Karpas-422 (cell line): ENCODE measurements around the gene TLR6. TPM values are rescaled to one million over a fixed set of nuclear protein-coding genes. Genes with fewer than 3 reads are reported as not detected.

Experiments
- DNase-seq: peaks from one replicate; pipeline ENCODE4 v3.0.0-alpha.2; 2015
- H2AFZ ChIP-seq: fragments of 200-600 bp; sonication (generic); 2 replicates; pipeline ENCODE4 v1.6.1; 2014; ENCODE audit warnings: antibody characterized with exemption, low read length, mixed read lengths
- H3K27ac ChIP-seq: fragments of 200-600 bp; sonication (generic); 2 replicates; pipeline ENCODE4 v1.5.1; 2014; ENCODE audit warnings: mild to moderate bottlenecking, low read length, moderate library complexity
- H3K27me3 ChIP-seq: fragments of 200-600 bp; sonication (generic); 2 replicates; pipeline ENCODE4 v1.6.1; 2014; ENCODE audit warnings: low read length, mixed read lengths
- H3K36me3 ChIP-seq: fragments of 200-600 bp; sonication (generic); 2 replicates; pipeline ENCODE4 v1.6.1; 2014; ENCODE audit warnings: low read length, mixed read lengths; ENCODE audit not compliant: insufficient read depth
- H3K4me1 ChIP-seq: fragments of 200-600 bp; sonication (generic); 2 replicates; pipeline ENCODE4 v1.6.1; 2014; ENCODE audit warnings: mild to moderate bottlenecking, low read length, mixed read lengths
- H3K4me2 ChIP-seq: fragments of 200-600 bp; sonication (generic); 2 replicates; pipeline ENCODE4 v1.6.1; 2014; ENCODE audit warnings: low read length, low read depth, mild to moderate bottlenecking; ENCODE audit not compliant: poor library complexity, severe bottlenecking
- H3K4me3 ChIP-seq: fragments of 200-600 bp; sonication (generic); 2 replicates; pipeline ENCODE4 v1.5.1; 2014; ENCODE audit warnings: mild to moderate bottlenecking, antibody characterized with exemption, low read length, mixed read lengths
- H3K79me2 ChIP-seq: fragments of 200-600 bp; sonication (generic); 2 replicates; pipeline ENCODE4 v1.6.1; 2014; ENCODE audit warnings: mild to moderate bottlenecking, low read length, mixed read lengths
- H3K9ac ChIP-seq: fragments of 200-600 bp; sonication (generic); 2 replicates; pipeline ENCODE4 v1.6.0; 2014; ENCODE audit warnings: low read length
- H3K9me2 ChIP-seq: fragments of 200-600 bp; sonication (generic), shearing (Covaris generic); replicated peaks from 2 replicates; pipeline ENCODE4 v1.6.0; 2014; ENCODE audit warnings: mild to moderate bottlenecking, low read length, moderate library complexity; ENCODE audit not compliant: insufficient read depth
- H3K9me3 ChIP-seq: fragments of 300-700, 200-600 bp; sonication (generic); 2 replicates; pipeline ENCODE4 v1.6.1; 2014; ENCODE audit warnings: low read length, mixed read lengths
- H4K20me1 ChIP-seq: fragments of 200-600 bp; sonication (generic); 2 replicates; pipeline ENCODE4 v1.6.1; 2014; ENCODE audit warnings: mild to moderate bottlenecking, antibody characterized with exemption, low read length, low read depth; ENCODE audit not compliant: insufficient read depth
- total RNA-seq: library from RNA; depleted of rRNA; stranded (reverse); fragments of >200 nt; shearing (Covaris generic); gene quantifications from 2 replicates; pipeline ENCODE4 v1.2.3, GENCODE V29; 2014; ENCODE audit warnings: low replicate concordance

The TLR6 gene
- total RNA-seq, 1 experiment from 2014 or later, result 39.9 TPM

DNA sequence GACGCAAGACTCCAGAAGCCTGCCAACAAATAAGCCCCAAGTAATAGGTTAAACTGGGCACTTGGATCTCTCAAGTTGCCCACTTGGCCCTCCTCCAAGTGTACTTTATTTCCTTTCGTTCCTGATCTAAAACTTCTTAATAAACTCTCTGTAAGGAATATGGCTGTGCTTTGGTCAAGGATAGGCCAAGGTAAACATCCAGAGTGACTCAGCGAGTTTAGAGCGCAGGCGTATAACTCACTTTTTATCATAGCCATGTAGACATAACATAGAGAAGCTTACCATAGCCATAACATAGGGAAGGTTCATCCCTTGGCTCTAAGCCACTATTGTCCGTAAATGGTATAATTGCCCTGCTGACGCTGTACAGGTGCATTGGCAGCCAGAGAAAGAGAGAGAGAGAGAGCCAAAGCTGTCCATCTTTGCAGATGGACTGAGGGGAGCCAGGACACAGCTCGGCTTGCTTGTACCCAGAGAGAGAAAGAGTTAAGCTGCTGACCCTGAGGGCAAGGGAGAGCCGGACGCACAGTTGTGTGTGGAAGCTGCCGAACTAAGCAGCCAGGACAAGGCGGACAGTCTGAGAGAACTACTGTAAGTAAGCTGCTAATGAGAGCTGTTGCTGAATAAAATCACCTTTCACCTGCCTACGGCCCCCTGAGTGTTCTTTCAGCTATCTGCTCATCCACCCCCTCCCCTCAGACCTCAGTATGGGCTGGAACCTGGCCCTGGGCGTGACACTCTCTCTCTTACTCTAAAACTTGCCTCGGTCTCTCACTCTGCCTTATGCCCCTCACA lies 53.9 kb downstream of the TLR6 start:
- H3K36me3 ChIP-seq, result peaks cover 50% of the 10 kb centered on the region
- no peak overlapping the region for H3K9ac ChIP-seq

DNA sequence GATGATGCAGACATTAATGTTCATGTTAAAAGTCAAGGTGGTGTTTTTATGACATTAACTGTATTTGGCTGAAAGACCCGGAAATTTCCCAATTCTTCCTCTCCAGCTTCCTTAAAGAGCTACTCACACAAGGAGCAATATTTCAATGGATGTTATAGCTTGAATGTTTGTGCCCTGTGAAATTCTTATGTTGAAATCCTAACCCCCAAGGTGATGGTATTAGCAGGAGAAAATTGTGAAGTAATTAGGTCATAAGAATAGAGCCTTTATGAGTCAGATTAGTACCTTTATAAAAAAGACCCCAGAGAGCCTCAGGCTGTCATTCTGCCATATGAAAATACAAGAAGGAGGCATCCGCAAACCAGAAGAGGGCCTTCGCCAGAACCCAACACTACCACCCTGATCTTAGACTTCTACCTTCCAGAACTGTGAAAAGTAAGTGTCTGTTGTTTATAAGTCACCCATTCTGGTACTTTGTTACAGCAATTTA lies 55.6 kb downstream of the TLR6 start:
- H3K79me2 ChIP-seq, result peaks cover 25% of the 10 kb centered on the region
- peaks cover 29% of the 10 kb centered on the region for H3K4me1 ChIP-seq
- H3K9me2 ChIP-seq, result no peaks in the 10 kb centered on the region
- no peaks in the 10 kb centered on the region for H3K27me3 ChIP-seq
- H3K27ac ChIP-seq, result no peak overlapping the region
- no peaks in the 10 kb centered on the region for H4K20me1 ChIP-seq
- no peak for DNase-seq
- peaks cover 3% of the 10 kb centered on the region; the same call in 1 of the 2 replicates for H3K9me3 ChIP-seq
- H3K4me2 ChIP-seq, result no peak overlapping the region
- no peak overlapping the region for H3K4me3 ChIP-seq
- H3K9ac ChIP-seq, result no peak overlapping the region
- peaks cover 64% of the 10 kb centered on the region for H3K36me3 ChIP-seq
- H2AFZ ChIP-seq, result no peak overlapping the region

More for the DNA sequence above, 53.9 kb downstream of the TLR6 start:
- Histone ChIP-seq H3K9me2 (no peaks in the 10 kb centered on the region), H4K20me1 (no peaks in the 10 kb centered on the region), H3K4me3 (peak overlapping the region; percentile 63), H2AFZ (no peak overlapping the region), H3K27ac (peak overlapping the region; percentile 93; the same call in 1 of the 2 replicates), H3K27me3 (no peaks in the 10 kb centered on the region), H3K4me1 (peaks cover 31% of the 10 kb centered on the region), H3K9me3 (peaks cover 3% of the 10 kb centered on the region; the same call in 1 of the 2 replicates), H3K79me2 (peaks cover 25% of the 10 kb centered on the region), H3K4me2 (peak overlapping the region; percentile 81)
- DNase-seq, result no peak

GRCh38 chr4:38800366-38800765 lies 56.3 kb downstream of the TLR6 start:
- H3K79me2 ChIP-seq, result peaks cover 25% of the 10 kb centered on the region
- no peak overlapping the region for H2AFZ ChIP-seq
- H3K36me3 ChIP-seq, result peaks cover 70% of the 10 kb centered on the region
- H3K4me1 ChIP-seq, result peaks cover 25% of the 10 kb centered on the region
- no peak overlapping the region for H3K9ac ChIP-seq
- H3K9me3 ChIP-seq, result peaks cover 3% of the 10 kb centered on the region; the same call in 1 of the 2 replicates
- no peak overlapping the region for H3K4me2 ChIP-seq
- DNase-seq, result no peak
- H3K4me3 ChIP-seq, result no peak overlapping the region
- H4K20me1 ChIP-seq, result no peaks in the 10 kb centered on the region
- no peaks in the 10 kb centered on the region for H3K9me2 ChIP-seq
- H3K27ac ChIP-seq, result no peak overlapping the region
- no peaks in the 10 kb centered on the region for H3K27me3 ChIP-seq

DNA sequence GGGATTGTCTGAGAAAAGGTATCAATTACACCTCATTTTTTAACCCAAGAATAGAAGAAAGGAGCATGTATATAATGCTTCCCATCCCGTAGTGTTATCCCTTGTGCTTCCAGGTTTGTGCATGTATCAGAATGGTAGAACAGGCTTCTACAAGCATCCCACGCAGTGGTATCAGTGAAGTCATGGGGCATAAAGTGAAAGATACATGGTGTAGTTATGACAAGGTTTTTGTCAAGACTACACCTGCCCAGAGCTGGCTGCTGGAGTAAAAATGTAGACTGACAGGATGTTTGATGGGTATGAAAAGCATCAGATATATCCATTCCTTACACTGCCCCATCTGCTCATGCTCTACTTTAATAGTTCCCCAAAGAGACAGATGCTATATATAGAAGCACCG lies 61.5 kb downstream of the TLR6 start:
- no peaks in the 10 kb centered on the region for H3K79me2 ChIP-seq
- no peaks in the 10 kb centered on the region for H4K20me1 ChIP-seq
- no peak overlapping the region for H3K9ac ChIP-seq
- H3K36me3 ChIP-seq, result peaks cover 45% of the 10 kb centered on the region
- H3K4me1 ChIP-seq, result peaks cover 8% of the 10 kb centered on the region
- no peak overlapping the region for H2AFZ ChIP-seq
- H3K9me3 ChIP-seq, result no peaks in the 10 kb centered on the region
- no peaks in the 10 kb centered on the region for H3K27me3 ChIP-seq
- H3K27ac ChIP-seq, result no peak overlapping the region; the same call in 1 of the 2 replicates
- H3K4me2 ChIP-seq, result no peak overlapping the region
- no peak for DNase-seq
- no peaks in the 10 kb centered on the region for H3K9me2 ChIP-seq
- H3K4me3 ChIP-seq, result no peak overlapping the region

DNA sequence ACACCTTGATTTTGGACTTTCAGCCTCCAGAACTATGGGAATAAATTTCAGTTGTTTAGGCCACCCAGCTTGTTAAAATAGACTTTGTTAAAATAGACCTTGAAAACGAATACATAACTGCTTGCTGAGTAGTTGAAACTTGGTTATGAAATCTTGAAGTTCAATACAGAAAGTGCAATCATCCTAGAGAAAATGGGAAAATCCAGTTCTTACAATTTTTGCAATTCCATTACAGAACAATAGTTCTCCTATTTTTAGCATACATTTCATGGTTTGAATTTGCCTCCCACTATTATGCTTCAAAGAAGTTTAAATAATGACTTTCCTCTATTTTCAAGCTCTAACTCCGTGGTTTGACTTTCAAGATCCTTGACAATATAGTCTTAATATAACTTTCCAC lies 62.6 kb downstream of the TLR6 start:
- no peak overlapping the region for H3K9ac ChIP-seq
- no peaks in the 10 kb centered on the region for H4K20me1 ChIP-seq
- no peaks in the 10 kb centered on the region for H3K79me2 ChIP-seq

DNA sequence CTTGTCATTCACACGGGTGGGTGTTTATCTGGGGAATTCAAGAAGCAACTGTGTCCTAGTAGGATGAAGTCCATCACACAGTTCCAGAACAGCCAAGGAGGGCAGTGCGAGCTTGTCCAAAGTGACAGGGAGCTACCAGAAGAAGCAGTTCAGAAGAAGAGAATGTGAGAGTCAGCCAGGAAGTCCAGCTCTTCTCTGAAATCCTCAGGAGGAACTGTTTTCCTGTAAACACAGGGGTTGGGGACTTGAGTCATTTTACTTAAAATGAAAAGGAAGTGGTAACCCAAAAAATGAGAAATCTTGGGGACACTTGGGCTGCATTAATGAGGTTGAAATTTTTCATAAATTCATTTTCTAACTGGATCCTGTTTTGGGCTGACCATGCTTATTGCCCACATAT lies 65.6 kb downstream of the TLR6 start:
- Histone ChIP-seq H3K79me2 (no peaks in the 10 kb centered on the region), H4K20me1 (no peaks in the 10 kb centered on the region), H3K9ac (no peak overlapping the region), H3K9me2 (no peaks in the 10 kb centered on the region), H2AFZ (no peak overlapping the region), H3K4me2 (no peak overlapping the region), H3K36me3 (peaks cover 7% of the 10 kb centered on the region), H3K9me3 (no peaks in the 10 kb centered on the region), H3K27ac (peak overlapping the region; percentile 29; the same call in 1 of the 2 replicates), H3K4me3 (no peak overlapping the region), H3K27me3 (no peaks in the 10 kb centered on the region), H3K4me1 (peaks cover 11% of the 10 kb centered on the region)
- no peak for DNase-seq

More for the DNA sequence above, 62.6 kb downstream of the TLR6 start:
- H3K36me3 ChIP-seq, result peaks cover 34% of the 10 kb centered on the region
- no peak overlapping the region for H3K4me3 ChIP-seq
- H3K9me2 ChIP-seq, result no peaks in the 10 kb centered on the region
- no peaks in the 10 kb centered on the region for H3K27me3 ChIP-seq
- no peak overlapping the region for H2AFZ ChIP-seq
- no peak overlapping the region; the same call in 1 of the 2 replicates for H3K27ac ChIP-seq
- H3K4me1 ChIP-seq, result peaks cover 8% of the 10 kb centered on the region
- DNase-seq, result no peak
- H3K4me2 ChIP-seq, result no peak overlapping the region
- no peaks in the 10 kb centered on the region for H3K9me3 ChIP-seq

- Histone ChIP-seq H3K9ac (no peak overlapping the region), H4K20me1 (no peaks in the 10 kb centered on the region), H3K9me3 (no peaks in the 10 kb centered on the region), H3K79me2 (no peaks in the 10 kb centered on the region), H3K4me2 (no peak overlapping the region), H3K27me3 (no peaks in the 10 kb centered on the region), H3K27ac (no peak overlapping the region), H3K36me3 (no peaks in the 10 kb centered on the region), H3K4me3 (no peak overlapping the region), H2AFZ (no peak overlapping the region), H3K4me1 (peaks cover 23% of the 10 kb centered on the region), H3K9me2 (no peaks in the 10 kb centered on the region)
- DNase-seq, result no peak
Measured at GRCh38 chr4:38788317-38788716, 68.3 kb downstream of the TLR6 start.

DNA sequence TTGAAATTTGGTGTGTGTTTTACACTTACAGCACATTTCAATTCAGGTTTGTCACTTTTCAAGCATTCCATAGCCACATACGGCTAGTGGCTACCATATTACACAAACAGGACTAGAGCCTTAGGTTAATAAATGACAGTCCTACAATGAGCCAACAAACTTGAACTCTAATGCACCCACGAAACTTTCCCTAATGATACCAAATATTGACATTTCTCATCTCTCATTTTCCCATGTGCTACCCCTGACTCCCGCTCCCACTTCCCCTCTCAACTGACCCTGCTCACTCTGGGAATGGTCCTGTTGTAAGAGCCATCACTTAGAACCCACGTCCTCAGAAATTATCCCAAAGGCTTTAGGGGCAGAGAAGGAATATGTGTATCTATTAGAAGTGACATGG lies 68.9 kb downstream of the TLR6 start:
- H3K4me3 ChIP-seq, result no peak overlapping the region
- no peaks in the 10 kb centered on the region for H3K9me2 ChIP-seq
- no peaks in the 10 kb centered on the region for H4K20me1 ChIP-seq
- no peak for DNase-seq
- H2AFZ ChIP-seq, result no peak overlapping the region
- H3K79me2 ChIP-seq, result no peaks in the 10 kb centered on the region
- H3K4me2 ChIP-seq, result no peak overlapping the region
- no peak overlapping the region for H3K9ac ChIP-seq
- H3K36me3 ChIP-seq, result no peaks in the 10 kb centered on the region
- peak overlapping the region; percentile 35 for H3K27ac ChIP-seq
- peaks cover 24% of the 10 kb centered on the region for H3K4me1 ChIP-seq
- no peaks in the 10 kb centered on the region for H3K27me3 ChIP-seq
- no peaks in the 10 kb centered on the region for H3K9me3 ChIP-seq
